MCF 10A (cell line): ENCODE measurements around the gene TNIK. TPM values are rescaled to one million over a fixed set of nuclear protein-coding genes. Genes with fewer than 3 reads are reported as not detected.
"Not testable (repeated sequence)": the region's sequence is repeated elsewhere in the genome, so short reads cannot be mapped to it uniquely, and the experiment has no call there.

Source experiments
- BruUV-seq: library from RNA; stranded (reverse); fragments of 400-500 nt; replicated peaks from 2 replicates; lab custom pipeline; 2021; lab: Mats Ljungman, UMichigan
- CTCF ChIA-PET: fragments of 300-600 bp; sonication (Branson Sonifier 250); formaldehyde crosslinking; extraction: SDS; loops from one replicate; lab custom pipeline; 2021; ENCODE audit warnings: antibody characterized with exemption, inconsistent platforms; lab: Yijun Ruan, JAX
- POLR2A ChIA-PET: fragments of 300-600, 350-650 bp; sonication (Branson Sonifier 250); formaldehyde crosslinking; extraction: SDS; loops from one replicate; lab custom pipeline; 2020; ENCODE audit warnings: antibody characterized with exemption, inconsistent platforms; lab: Yijun Ruan, JAX
- DNase-seq: peaks from one replicate; pipeline ENCODE4 v3.0.0-alpha.2; 2018; ENCODE audit not compliant: unreplicated experiment
- H3K27ac Mint-ChIP-seq: one replicate; pipeline ENCODE4 v1.8.0; 2022; ENCODE audit warnings: mild to moderate bottlenecking, low read depth, mixed read lengths; ENCODE audit not compliant: unreplicated experiment
- H3K27me3 Mint-ChIP-seq: one replicate; pipeline ENCODE4 v1.8.0; 2022; ENCODE audit warnings: mixed read lengths; ENCODE audit not compliant: insufficient read depth, unreplicated experiment
- H3K36me3 Mint-ChIP-seq: one replicate; pipeline ENCODE4 v1.8.0; 2022; ENCODE audit warnings: mild to moderate bottlenecking, moderate library complexity, mixed read lengths; ENCODE audit not compliant: insufficient read depth, unreplicated experiment
- H3K4me1 Mint-ChIP-seq: one replicate; pipeline ENCODE4 v1.8.0; 2022; ENCODE audit warnings: mixed read lengths; ENCODE audit not compliant: insufficient read depth, unreplicated experiment
- H3K4me3 Mint-ChIP-seq: one replicate; pipeline ENCODE4 v1.8.0; 2022; ENCODE audit warnings: mild to moderate bottlenecking, moderate library complexity, mixed read lengths; ENCODE audit not compliant: unreplicated experiment
- H3K9me3 Mint-ChIP-seq: one replicate; pipeline ENCODE4 v1.8.0; 2022; ENCODE audit warnings: mixed read lengths; ENCODE audit not compliant: unreplicated experiment
- CTCF ChIP-seq: fragments of 200-600 bp; IDR thresholded peaks from one replicate; pipeline ENCODE4 v1.8.0; 2022; ENCODE audit warnings: antibody characterized with exemption, mild to moderate bottlenecking; ENCODE audit not compliant: unreplicated experiment
- intact Hi-C: fragments of 100-400 bp; cut with micrococcal nuclease; formaldehyde crosslinking; loops from 2 replicates; pipeline ENCODE4 v1.14.1; 2022
- total RNA-seq: library from RNA; stranded (reverse); gene quantifications from 2 replicates; pipeline ENCODE4 v1.2.3, GENCODE V29; 2022

TNIK gene
- total RNA-seq, 1 experiment from 2014 or later = 3.4 TPM

GRCh38 chr3:171123915-171124314 is 336.3 kb downstream of the TNIK start:
- Mint-ChIP-seq H3K4me1 (no peaks in the 10 kb centered on the region), H3K9me3 (no peaks in the 10 kb centered on the region), H3K4me3 (no peak overlapping the region), H3K27me3 (no peaks in the 10 kb centered on the region), H3K36me3 (peaks cover 6% of the 10 kb centered on the region), H3K27ac (no peak overlapping the region)
- TF ChIP-seq CTCF = no peak
- ChIA-PET CTCF (no interaction called here), POLR2A (interaction anchor here (0.9 to 1.0 kb wide), 2 partner anchors 11 to 161 kb away, joined by 3 to 4 read pairs; no protein-coding TSS in a partner anchor)
- BruUV-seq = no TSS peak
- no peak for DNase-seq
- intact Hi-C loops = no loop called here

- H3K27me3 Mint-ChIP-seq = no peaks in the 10 kb centered on the region
- no peak for TF ChIP-seq CTCF
Measured at GRCh38 chr3:171122861-171123260, 337.3 kb downstream of the TNIK start.

GRCh38 chr3:171122240-171122639 is 338.0 kb downstream of the TNIK start:
- BruUV-seq = no TSS peak
- H3K4me3 Mint-ChIP-seq = no peak overlapping the region
- H3K9me3 Mint-ChIP-seq = no peaks in the 10 kb centered on the region
- no peak for DNase-seq
- POLR2A ChIA-PET = interaction anchor here (0.7 kb wide), 1 partner anchor 63 kb away, joined by 3 read pairs; no protein-coding TSS in a partner anchor
- CTCF ChIA-PET = interaction anchor here (1.0 kb wide), 1 partner anchor 60 kb away, joined by 3 read pairs; no protein-coding TSS in a partner anchor
- TF ChIP-seq CTCF = no peak
- intact Hi-C loops = no loop called here
- peaks cover 6% of the 10 kb centered on the region for H3K36me3 Mint-ChIP-seq
- H3K27me3 Mint-ChIP-seq = no peaks in the 10 kb centered on the region
- no peaks in the 10 kb centered on the region for H3K4me1 Mint-ChIP-seq
- H3K27ac Mint-ChIP-seq = no peak overlapping the region

More at GRCh38 chr3:171122861-171123260, 337.3 kb downstream of the TNIK start:
- Mint-ChIP-seq H3K36me3 (peaks cover 6% of the 10 kb centered on the region), H3K4me1 (no peaks in the 10 kb centered on the region), H3K27ac (no peak overlapping the region), H3K4me3 (no peak overlapping the region), H3K9me3 (no peaks in the 10 kb centered on the region)
- BruUV-seq = no TSS peak
- intact Hi-C loops = no loop called here
- ChIA-PET CTCF (no interaction called here), POLR2A (interaction anchor here (0.7 to 1.0 kb wide), 3 partner anchors 12 to 162 kb away, joined by 3 to 4 read pairs (median 3); no protein-coding TSS in a partner anchor)
- DNase-seq = no peak

- POLR2A ChIA-PET = no interaction called here
- peaks cover 6% of the 10 kb centered on the region for H3K36me3 Mint-ChIP-seq
Measured at GRCh38 chr3:171121801-171122200, 338.4 kb downstream of the TNIK start.

GRCh38 chr3:171119402-171119801 is 340.8 kb downstream of the TNIK start:
- H3K9me3 Mint-ChIP-seq, H3K36me3 Mint-ChIP-seq, DNase-seq, H3K27me3 Mint-ChIP-seq, BruUV-seq, POLR2A ChIA-PET, H3K27ac Mint-ChIP-seq, H3K4me1 Mint-ChIP-seq, H3K4me3 Mint-ChIP-seq, intact Hi-C loops: not testable (repeated sequence)
- CTCF ChIA-PET = interaction anchor here (0.8 kb wide), 1 partner anchor 715 kb away, joined by 4 read pairs; no protein-coding TSS in a partner anchor

More at GRCh38 chr3:171121801-171122200, 338.4 kb downstream of the TNIK start:
- Mint-ChIP-seq H3K4me3 (no peak overlapping the region), H3K27me3 (no peaks in the 10 kb centered on the region), H3K27ac (no peak overlapping the region), H3K9me3 (no peaks in the 10 kb centered on the region), H3K4me1 (peaks cover 3% of the 10 kb centered on the region)
- no peak for DNase-seq
- intact Hi-C loops = no loop called here
- BruUV-seq = no TSS peak
- CTCF ChIA-PET = interaction anchor here (0.6 to 1.0 kb wide), 2 partner anchors 61 to 111 kb away, joined by 3 read pairs; no protein-coding TSS in a partner anchor
- TF ChIP-seq CTCF = no peak

- intact Hi-C loops, CTCF ChIA-PET: not testable (repeated sequence)
Measured at GRCh38 chr3:171118993-171119392, 341.2 kb downstream of the TNIK start.

More at GRCh38 chr3:171118993-171119392, 341.2 kb downstream of the TNIK start:
- BruUV-seq, H3K27me3 Mint-ChIP-seq, H3K4me1 Mint-ChIP-seq, DNase-seq, H3K4me3 Mint-ChIP-seq, H3K36me3 Mint-ChIP-seq, H3K27ac Mint-ChIP-seq, H3K9me3 Mint-ChIP-seq, POLR2A ChIA-PET: not testable (repeated sequence)
